ENCODE measurements around the gene ERC2. TPM values are rescaled to one million over a fixed set of nuclear protein-coding genes. Genes with fewer than 3 reads are reported as not detected.

ERC2 gene
- total RNA-seq, 1 donor from 2014 or later, result 7.4 TPM

DNA sequence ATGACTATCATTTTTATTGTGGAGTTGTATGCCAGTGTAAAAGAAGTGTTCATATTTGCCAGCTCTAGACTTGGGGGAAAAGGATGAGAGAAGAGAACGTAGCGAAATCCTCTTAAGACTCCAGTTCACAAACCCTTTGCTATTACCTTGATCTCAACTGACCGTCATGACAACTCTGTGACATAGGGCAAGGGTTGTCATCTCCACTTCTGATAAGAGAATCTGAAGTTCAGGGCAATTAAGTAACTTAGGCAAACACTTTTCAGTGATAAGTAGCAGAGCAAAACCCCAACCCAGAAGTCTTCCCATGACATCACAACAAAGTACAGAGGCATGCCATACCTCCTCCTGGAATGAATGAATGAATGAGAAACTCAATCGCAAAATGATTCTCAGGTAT is 940.9 kb downstream of the ERC2 start:
- no peaks in the 10 kb centered on the region for H4K20me1 ChIP-seq (ENCODE audit: insufficient read depth, low read length)
- no peak overlapping the region for H3K9ac ChIP-seq (ENCODE audit: low read length)
- no peak for FAIRE-seq
- H3K4me2 ChIP-seq (ENCODE audit: low read length), result no peak overlapping the region
- H3K4me1 ChIP-seq (ENCODE audit: insufficient read depth, low read length), result peaks cover 11% of the 10 kb centered on the region
- no peak for DNase-seq (ENCODE audit: low read depth)
- no peak for TF ChIP-seq EZH2 (IDR thresholded peaks at IDR 0.05; ENCODE audit: insufficient read depth, low read length)
- TF ChIP-seq, protein P1, sequence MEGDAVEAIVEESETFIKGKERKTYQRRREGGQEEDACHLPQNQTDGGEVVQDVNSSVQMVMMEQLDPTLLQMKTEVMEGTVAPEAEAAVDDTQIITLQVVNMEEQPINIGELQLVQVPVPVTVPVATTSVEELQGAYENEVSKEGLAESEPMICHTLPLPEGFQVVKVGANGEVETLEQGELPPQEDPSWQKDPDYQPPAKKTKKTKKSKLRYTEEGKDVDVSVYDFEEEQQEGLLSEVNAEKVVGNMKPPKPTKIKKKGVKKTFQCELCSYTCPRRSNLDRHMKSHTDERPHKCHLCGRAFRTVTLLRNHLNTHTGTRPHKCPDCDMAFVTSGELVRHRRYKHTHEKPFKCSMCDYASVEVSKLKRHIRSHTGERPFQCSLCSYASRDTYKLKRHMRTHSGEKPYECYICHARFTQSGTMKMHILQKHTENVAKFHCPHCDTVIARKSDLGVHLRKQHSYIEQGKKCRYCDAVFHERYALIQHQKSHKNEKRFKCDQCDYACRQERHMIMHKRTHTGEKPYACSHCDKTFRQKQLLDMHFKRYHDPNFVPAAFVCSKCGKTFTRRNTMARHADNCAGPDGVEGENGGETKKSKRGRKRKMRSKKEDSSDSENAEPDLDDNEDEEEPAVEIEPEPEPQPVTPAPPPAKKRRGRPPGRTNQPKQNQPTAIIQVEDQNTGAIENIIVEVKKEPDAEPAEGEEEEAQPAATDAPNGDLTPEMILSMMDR (IDR thresholded peaks at IDR 0.05; ENCODE audit: insufficient read depth, low read depth, low read length), result no peak
- H3K9me3 Mint-ChIP-seq (ENCODE audit: unreplicated experiment), result no peaks in the 10 kb centered on the region
- H3K36me3 ChIP-seq (ENCODE audit: insufficient read depth, low read length), result no peaks in the 10 kb centered on the region
- H3K4me3 Mint-ChIP-seq (ENCODE audit: unreplicated experiment), result no peak overlapping the region
- no peaks in the 10 kb centered on the region for H3K79me2 ChIP-seq (ENCODE audit: insufficient read depth, low read length)
- H3K27me3 ChIP-seq (ENCODE audit: insufficient read depth, low read length), result peaks cover 2% of the 10 kb centered on the region
- peaks cover 2% of the 10 kb centered on the region for H3K4me1 Mint-ChIP-seq (ENCODE audit: low read depth, unreplicated experiment)
- no peak overlapping the region for H3K4me3 ChIP-seq (ENCODE audit: insufficient read depth, low read depth, low read length)
- no peak overlapping the region for H3K27ac ChIP-seq (ENCODE audit: low read depth, low read length)
- no peak overlapping the region for H2AFZ ChIP-seq (ENCODE audit: low read depth, low read length)
- H3K27ac Mint-ChIP-seq (ENCODE audit: unreplicated experiment), result no peak overlapping the region
- H3K9me3 ChIP-seq (ENCODE audit: insufficient read depth, low read depth, low read length), result no peaks in the 10 kb centered on the region
- H3K27me3 Mint-ChIP-seq (ENCODE audit: low read depth, unreplicated experiment), result peaks cover 6% of the 10 kb centered on the region
- no peaks in the 10 kb centered on the region for H3K36me3 Mint-ChIP-seq (ENCODE audit: low read depth, unreplicated experiment)

DNA sequence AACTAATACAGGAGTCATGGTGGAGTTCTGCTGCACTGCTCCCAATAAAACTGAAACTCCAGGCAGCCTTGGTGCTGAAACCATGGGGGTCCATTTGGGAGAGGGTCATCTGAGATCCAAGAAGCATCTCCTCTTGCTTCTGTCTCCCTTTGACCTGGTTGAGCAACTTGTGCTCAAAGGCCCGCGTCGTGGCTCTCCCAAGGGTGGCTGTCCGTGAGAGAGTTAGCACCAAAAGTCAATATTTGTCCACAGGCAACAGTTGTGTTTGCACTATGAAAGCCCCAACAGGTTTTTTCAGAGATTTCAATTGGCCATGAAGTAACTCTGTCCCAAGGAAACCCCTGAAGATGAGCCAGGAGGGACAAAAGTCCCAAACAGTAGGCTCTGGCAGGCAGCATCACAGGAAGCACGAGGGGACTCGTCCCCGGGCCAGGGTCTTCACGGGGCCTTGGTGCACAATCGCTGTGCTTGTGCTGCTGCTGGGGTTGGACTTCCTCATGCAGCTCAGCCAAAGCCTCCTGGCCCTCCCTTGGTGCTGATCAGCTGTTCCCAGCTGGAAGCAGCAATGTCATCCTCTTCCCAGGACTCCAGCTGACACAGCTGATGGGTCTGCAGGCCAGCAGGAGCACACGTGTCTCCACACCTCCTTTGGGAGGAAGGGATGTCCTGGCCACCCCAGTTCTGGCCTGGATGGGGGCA is 941.8 kb downstream of the ERC2 start:
- TF ChIP-seq, protein P1 (IDR thresholded peaks at IDR 0.05; ENCODE audit: insufficient read depth, low read depth, low read length), result no peak
- no peak for TF ChIP-seq EZH2 (IDR thresholded peaks at IDR 0.05; ENCODE audit: insufficient read depth, low read length)
- no peaks in the 10 kb centered on the region for H3K9me3 Mint-ChIP-seq (ENCODE audit: unreplicated experiment)
- H3K9me3 ChIP-seq (ENCODE audit: insufficient read depth, low read depth, low read length), result no peaks in the 10 kb centered on the region
- no peak for FAIRE-seq
- no peak overlapping the region for H3K27ac Mint-ChIP-seq (ENCODE audit: unreplicated experiment)
- H3K27me3 Mint-ChIP-seq (ENCODE audit: low read depth, unreplicated experiment), result peaks cover 6% of the 10 kb centered on the region
- no peak overlapping the region for H3K4me3 Mint-ChIP-seq (ENCODE audit: unreplicated experiment)
- H3K4me3 ChIP-seq (ENCODE audit: insufficient read depth, low read depth, low read length), result no peak overlapping the region
- peaks cover 10% of the 10 kb centered on the region for H3K4me1 Mint-ChIP-seq (ENCODE audit: low read depth, unreplicated experiment)
- H3K4me1 ChIP-seq (ENCODE audit: insufficient read depth, low read length), result peaks cover 13% of the 10 kb centered on the region
- H3K36me3 Mint-ChIP-seq (ENCODE audit: low read depth, unreplicated experiment), result no peaks in the 10 kb centered on the region
- no peak overlapping the region for H3K9ac ChIP-seq (ENCODE audit: low read length)
- H3K79me2 ChIP-seq (ENCODE audit: insufficient read depth, low read length), result no peaks in the 10 kb centered on the region
- no peak for DNase-seq (ENCODE audit: low read depth)
- no peaks in the 10 kb centered on the region for H3K36me3 ChIP-seq (ENCODE audit: insufficient read depth, low read length)
- peaks cover 1% of the 10 kb centered on the region for H3K27me3 ChIP-seq (ENCODE audit: insufficient read depth, low read length)
- H3K4me2 ChIP-seq (ENCODE audit: low read length), result no peak overlapping the region
- H3K27ac ChIP-seq (ENCODE audit: low read depth, low read length), result no peak overlapping the region
- no peak overlapping the region for H2AFZ ChIP-seq (ENCODE audit: low read depth, low read length)
- no peaks in the 10 kb centered on the region for H4K20me1 ChIP-seq (ENCODE audit: insufficient read depth, low read length)

DNA sequence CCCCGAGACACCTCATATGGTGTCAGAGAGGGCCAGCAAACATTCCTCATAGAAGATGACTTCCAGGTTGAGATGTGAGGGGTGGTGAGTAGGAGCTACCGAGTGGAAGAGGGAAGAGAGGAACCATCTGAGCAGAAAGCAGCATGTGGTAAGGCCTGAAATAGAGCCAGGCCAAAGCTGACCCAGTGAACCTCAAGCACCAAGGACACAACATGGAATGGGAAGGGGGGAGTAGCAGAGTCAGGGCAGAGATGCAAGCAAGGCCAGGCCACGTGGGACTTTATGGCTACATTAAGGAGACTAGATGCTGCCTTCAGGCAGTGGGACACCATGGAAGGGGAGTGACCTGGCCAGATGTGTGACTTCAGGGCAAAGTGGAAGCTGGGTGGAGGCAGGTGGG is 942.8 kb downstream of the ERC2 start:
- no peak overlapping the region for H2AFZ ChIP-seq (ENCODE audit: low read depth, low read length)
- H3K27me3 ChIP-seq (ENCODE audit: insufficient read depth, low read length), result no peaks in the 10 kb centered on the region
- no peak for TF ChIP-seq EZH2 (IDR thresholded peaks at IDR 0.05; ENCODE audit: insufficient read depth, low read length)
- TF ChIP-seq, protein P1 (IDR thresholded peaks at IDR 0.05; ENCODE audit: insufficient read depth, low read depth, low read length), result no peak
- H3K79me2 ChIP-seq (ENCODE audit: insufficient read depth, low read length), result no peaks in the 10 kb centered on the region
- no peak for DNase-seq (ENCODE audit: low read depth)
- H3K9ac ChIP-seq (ENCODE audit: low read length), result no peak overlapping the region
- no peak overlapping the region for H3K27ac Mint-ChIP-seq (ENCODE audit: unreplicated experiment)
- no peaks in the 10 kb centered on the region for H3K9me3 Mint-ChIP-seq (ENCODE audit: unreplicated experiment)
- H4K20me1 ChIP-seq (ENCODE audit: insufficient read depth, low read length), result no peaks in the 10 kb centered on the region
- no peak overlapping the region for H3K27ac ChIP-seq (ENCODE audit: low read depth, low read length)
- peaks cover 6% of the 10 kb centered on the region for H3K27me3 Mint-ChIP-seq (ENCODE audit: low read depth, unreplicated experiment)
- peaks cover 20% of the 10 kb centered on the region for H3K4me1 Mint-ChIP-seq (ENCODE audit: low read depth, unreplicated experiment)
- no peak overlapping the region for H3K4me3 Mint-ChIP-seq (ENCODE audit: unreplicated experiment)
- H3K9me3 ChIP-seq (ENCODE audit: insufficient read depth, low read depth, low read length), result no peaks in the 10 kb centered on the region
- peaks cover 21% of the 10 kb centered on the region for H3K4me1 ChIP-seq (ENCODE audit: insufficient read depth, low read length)
- no peak for FAIRE-seq
- H3K4me2 ChIP-seq (ENCODE audit: low read length), result no peak overlapping the region
- H3K4me3 ChIP-seq (ENCODE audit: insufficient read depth, low read depth, low read length), result no peak overlapping the region
- no peaks in the 10 kb centered on the region for H3K36me3 ChIP-seq (ENCODE audit: insufficient read depth, low read length)
- no peaks in the 10 kb centered on the region for H3K36me3 Mint-ChIP-seq (ENCODE audit: low read depth, unreplicated experiment)

Data from astrocyte (in vitro differentiated cells and primary cell).